ENCODE data around the gene TCFL5.

The TCFL5 gene

GRCh38 chr20:62808211-62808865 lies 53.3 kb downstream of the TCFL5 start:
- DNase-seq: peak; percentile 79

- DNase-seq: no peak
Measured at GRCh38 chr20:62807444-62808210, 54.0 kb downstream of the TCFL5 start.

- no peak for DNase-seq
Measured at GRCh38 chr20:62806383-62807050, 55.1 kb downstream of the TCFL5 start.

- no peak for DNase-seq
Measured at GRCh38 chr20:62805711-62806382, 55.8 kb downstream of the TCFL5 start.

GRCh38 chr20:62805155-62805710 lies 56.4 kb downstream of the TCFL5 start:
- DNase-seq: peak; percentile 51

GRCh38 chr20:62804627-62805154 lies 56.9 kb downstream of the TCFL5 start, which contains the start of gene OGFR:
TSS of gene OGFR (plus strand) at chr20:62804835. CDS start at chr20:62804860, 25 bp downstream.
- DNase-seq: peak; percentile 70

- no peak for DNase-seq
Measured at GRCh38 chr20:62804021-62804626, 57.5 kb downstream of the TCFL5 start.

GRCh38 chr20:62802026-62802712 lies 59.5 kb downstream of the TCFL5 start:
- DNase-seq: no peak

GRCh38 chr20:62801284-62802010 lies 60.2 kb downstream of the TCFL5 start:
- no peak for DNase-seq

GRCh38 chr20:62800314-62801259 lies 61.0 kb downstream of the TCFL5 start:
- DNase-seq: no peak

GRCh38 chr20:62799873-62800272 lies 61.7 kb downstream of the TCFL5 start:
- no peak for DNase-seq

- no peak for DNase-seq
Measured at GRCh38 chr20:62799459-62799858, 62.2 kb downstream of the TCFL5 start.

GRCh38 chr20:62799036-62799435 lies 62.6 kb downstream of the TCFL5 start:
- DNase-seq: no peak

GRCh38 chr20:62797671-62798532 lies 63.7 kb downstream of the TCFL5 start:
- DNase-seq: no peak

GRCh38 chr20:62796699-62797491 lies 64.7 kb downstream of the TCFL5 start:
- no peak for DNase-seq

- DNase-seq: peak; percentile 74
Measured at GRCh38 chr20:62795023-62795761, 66.4 kb downstream of the TCFL5 start.
